BE2C (cell line): ENCODE measurements around the gene TMEM185B.

ENCODE experiments used
- DNase-seq: peaks from one replicate; pipeline ENCODE4 v3.0.0-alpha.2; 2020
- H3K27me3 ChIP-seq: fragments of 250-450 bp; sonication (Bioruptor Pico); 2 replicates; pipeline ENCODE4 v1.5.1; 2020; ENCODE audit warnings: mild to moderate bottlenecking
- H3K36me3 ChIP-seq: fragments of 250-450 bp; sonication (Bioruptor Pico); 2 replicates; pipeline ENCODE4 v1.5.1; 2020; ENCODE audit warnings: mild to moderate bottlenecking
- H3K4me1 ChIP-seq: fragments of 250-450 bp; sonication (Bioruptor Pico); 2 replicates; pipeline ENCODE4 v1.5.1; 2020
- H3K4me3 ChIP-seq: 2 replicates; pipeline ENCODE4 v1.5.1; 2011; ENCODE audit warnings: low read depth, low read length
- H3K9me3 ChIP-seq: fragments of 250-450 bp; sonication (Bioruptor Pico); 2 replicates; pipeline ENCODE4 v1.5.1; 2020
- TF ChIP-seq, protein P1 (sequence below): IDR thresholded peaks from 2 replicates; pipeline ENCODE4 v1.5.1; 2012; ENCODE audit warnings: mild to moderate bottlenecking, low read depth, low read length

Gene TMEM185B

DNA sequence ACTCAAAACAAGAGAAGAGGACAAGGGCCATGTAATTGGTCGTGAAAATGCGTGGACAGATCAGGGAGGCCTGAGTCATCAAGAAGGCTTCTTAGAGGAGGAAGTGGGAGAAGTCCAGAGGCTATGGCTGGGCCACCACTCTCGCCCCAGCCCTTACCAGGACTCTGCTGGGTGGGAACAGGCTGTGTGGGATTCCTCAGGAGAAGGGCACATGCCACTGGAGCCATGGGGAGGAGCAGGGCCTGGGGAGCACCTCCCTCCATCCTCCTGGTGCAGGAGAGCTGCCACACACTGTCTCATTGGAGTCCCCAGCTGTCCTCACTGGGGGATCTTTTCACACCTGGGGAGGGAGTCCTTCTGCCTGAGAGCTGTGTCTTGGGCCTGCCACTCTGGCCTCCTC is 20.0 kb upstream of the TMEM185B start:
- Histone ChIP-seq H3K27me3 (no peaks in the 10 kb centered on the region), H3K36me3 (no peaks in the 10 kb centered on the region), H3K4me1 (peaks cover 9% of the 10 kb centered on the region), H3K9me3 (no peaks in the 10 kb centered on the region), H3K4me3 (no peak overlapping the region)
- TF ChIP-seq, protein P1, sequence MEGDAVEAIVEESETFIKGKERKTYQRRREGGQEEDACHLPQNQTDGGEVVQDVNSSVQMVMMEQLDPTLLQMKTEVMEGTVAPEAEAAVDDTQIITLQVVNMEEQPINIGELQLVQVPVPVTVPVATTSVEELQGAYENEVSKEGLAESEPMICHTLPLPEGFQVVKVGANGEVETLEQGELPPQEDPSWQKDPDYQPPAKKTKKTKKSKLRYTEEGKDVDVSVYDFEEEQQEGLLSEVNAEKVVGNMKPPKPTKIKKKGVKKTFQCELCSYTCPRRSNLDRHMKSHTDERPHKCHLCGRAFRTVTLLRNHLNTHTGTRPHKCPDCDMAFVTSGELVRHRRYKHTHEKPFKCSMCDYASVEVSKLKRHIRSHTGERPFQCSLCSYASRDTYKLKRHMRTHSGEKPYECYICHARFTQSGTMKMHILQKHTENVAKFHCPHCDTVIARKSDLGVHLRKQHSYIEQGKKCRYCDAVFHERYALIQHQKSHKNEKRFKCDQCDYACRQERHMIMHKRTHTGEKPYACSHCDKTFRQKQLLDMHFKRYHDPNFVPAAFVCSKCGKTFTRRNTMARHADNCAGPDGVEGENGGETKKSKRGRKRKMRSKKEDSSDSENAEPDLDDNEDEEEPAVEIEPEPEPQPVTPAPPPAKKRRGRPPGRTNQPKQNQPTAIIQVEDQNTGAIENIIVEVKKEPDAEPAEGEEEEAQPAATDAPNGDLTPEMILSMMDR: no peak
- DNase-seq: no peak

DNA sequence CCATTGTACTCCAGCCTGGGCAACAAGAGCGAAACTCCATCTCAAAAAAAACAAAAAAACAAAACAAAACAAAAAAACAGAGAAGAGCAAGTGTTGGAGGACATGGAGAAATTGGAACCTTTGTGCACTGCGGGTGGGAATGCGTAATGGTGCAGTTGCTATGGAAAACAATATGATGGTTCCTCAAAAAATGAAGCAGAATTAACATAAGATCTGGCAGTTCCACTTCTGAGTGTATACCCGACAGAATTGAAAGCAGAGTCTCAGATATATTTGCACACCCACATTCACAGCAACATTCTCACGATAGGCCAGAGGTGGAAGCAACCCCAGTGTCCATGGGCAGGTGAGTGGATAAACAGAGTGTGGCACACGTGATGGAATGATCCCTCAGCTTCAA is 18.5 kb upstream of the TMEM185B start:
- H3K4me1 ChIP-seq: peaks cover 3% of the 10 kb centered on the region; the same call in 1 of the 2 replicates
- H3K27me3 ChIP-seq: no peaks in the 10 kb centered on the region
- DNase-seq: no peak
- no peak overlapping the region for H3K4me3 ChIP-seq
- TF ChIP-seq, protein P1: no peak
- H3K36me3 ChIP-seq: no peaks in the 10 kb centered on the region
- no peaks in the 10 kb centered on the region for H3K9me3 ChIP-seq

DNA sequence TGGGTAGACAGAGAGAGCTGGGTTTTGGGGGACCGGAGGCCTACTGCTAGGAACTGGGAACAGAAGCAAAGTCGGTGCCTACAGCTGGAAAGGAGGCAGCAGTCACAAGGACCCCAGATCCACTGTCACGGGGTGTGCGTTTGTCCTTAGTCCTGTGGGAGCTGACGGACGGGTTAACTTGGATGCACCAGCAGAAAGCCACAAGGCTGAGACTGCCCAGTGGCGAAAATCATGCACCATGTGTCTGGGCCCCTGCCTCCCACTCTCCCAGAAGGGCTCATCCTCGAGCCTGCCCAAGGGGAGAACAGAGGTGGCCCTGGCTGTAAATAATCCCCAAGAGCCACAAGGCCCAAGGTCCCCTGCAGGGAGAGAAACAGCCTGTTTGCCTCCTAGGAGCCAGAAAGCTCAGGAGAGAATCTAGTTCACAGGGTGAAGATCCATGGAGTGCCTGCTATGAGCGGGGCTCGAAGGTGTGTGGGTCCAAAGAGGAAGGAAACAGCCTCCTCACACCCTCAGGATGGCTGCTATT is 17.8 kb upstream of the TMEM185B start:
- DNase-seq: no peak
- H3K4me3 ChIP-seq: no peak overlapping the region
- H3K36me3 ChIP-seq: no peaks in the 10 kb centered on the region
- H3K9me3 ChIP-seq: no peaks in the 10 kb centered on the region
- no peaks in the 10 kb centered on the region for H3K27me3 ChIP-seq
- TF ChIP-seq, protein P1: no peak
- H3K4me1 ChIP-seq: no peaks in the 10 kb centered on the region

DNA sequence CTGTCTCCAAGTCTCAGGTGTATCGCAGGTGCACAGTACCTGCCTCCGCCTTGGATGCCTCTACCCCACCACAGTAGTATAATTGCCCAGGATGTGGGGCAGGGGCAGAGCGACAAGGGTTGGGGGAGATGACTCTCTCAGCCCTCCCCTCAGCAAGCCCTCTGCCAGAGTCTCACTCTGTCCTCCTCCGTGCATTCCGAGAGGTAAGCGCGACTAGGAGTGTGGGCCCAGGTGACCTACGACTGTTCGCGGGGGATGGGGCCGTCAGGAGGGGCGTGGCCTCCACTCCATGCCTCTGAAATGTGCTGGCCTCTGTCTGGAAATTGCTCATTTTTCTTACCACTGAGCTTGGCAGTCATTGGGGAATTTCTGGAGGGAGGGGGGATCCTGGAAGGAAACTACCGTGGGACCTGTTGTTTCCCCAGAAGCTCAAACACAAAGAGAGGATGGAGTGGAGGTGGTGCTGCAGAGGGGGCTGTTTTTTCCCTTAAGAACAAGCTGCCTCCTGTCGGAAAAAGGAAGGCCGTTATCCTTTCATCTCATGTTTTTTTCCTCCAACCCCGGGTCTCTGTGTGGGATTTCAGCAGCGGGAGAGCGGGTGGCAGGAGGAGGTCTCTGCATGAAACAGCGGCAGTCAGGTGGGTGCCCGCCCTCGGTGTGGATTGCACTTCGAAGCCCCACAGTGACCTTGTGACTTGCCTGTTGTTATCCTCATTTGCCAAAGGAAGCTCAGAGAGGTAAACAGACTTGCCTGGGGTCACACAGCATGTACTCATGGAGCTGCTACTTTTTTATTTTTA is 16.5 kb upstream of the TMEM185B start:
- DNase-seq: no peak
- Histone ChIP-seq H3K4me3 (no peak overlapping the region), H3K27me3 (no peaks in the 10 kb centered on the region), H3K36me3 (no peaks in the 10 kb centered on the region), H3K4me1 (no peaks in the 10 kb centered on the region), H3K9me3 (no peaks in the 10 kb centered on the region)
- TF ChIP-seq, protein P1: no peak

DNA sequence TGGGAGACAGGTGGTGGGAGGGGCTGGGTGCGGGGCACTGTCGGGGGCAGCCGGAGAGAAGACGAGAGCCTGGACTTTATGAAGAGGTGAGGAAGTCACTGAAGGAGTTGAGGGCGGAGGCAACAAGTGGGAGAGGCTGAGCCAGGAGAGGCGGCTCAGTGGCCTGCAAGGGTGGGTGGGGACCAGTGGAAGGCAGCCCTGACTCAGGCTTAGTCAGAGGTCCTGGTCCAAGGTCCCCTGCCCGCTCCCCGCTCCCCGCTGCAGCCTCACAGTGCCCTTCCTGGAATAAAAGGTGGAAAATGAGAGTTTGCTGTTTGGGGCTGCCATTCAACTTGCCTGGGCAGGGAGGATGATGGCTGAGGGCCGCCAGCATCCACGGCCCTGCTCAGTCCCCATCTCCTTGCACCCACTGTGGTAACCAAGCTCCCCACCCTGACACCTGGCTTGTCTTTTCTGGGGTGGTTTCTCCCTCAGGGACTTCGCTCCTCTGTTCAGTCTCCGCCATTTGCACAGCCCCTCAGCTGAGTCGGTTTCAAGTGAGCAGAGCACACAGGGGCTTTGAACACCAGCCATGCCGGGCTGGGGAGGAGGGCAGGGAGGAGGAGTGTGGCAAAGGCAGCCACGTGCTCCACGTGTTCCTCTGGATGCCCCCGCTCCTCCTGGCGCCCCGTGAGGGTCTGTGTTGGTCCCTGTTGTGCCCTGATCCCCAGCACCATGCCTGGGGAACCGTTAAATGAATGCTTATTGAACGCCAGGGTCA is 15.7 kb upstream of the TMEM185B start:
- no peak overlapping the region for H3K4me3 ChIP-seq
- no peaks in the 10 kb centered on the region for H3K4me1 ChIP-seq
- no peaks in the 10 kb centered on the region for H3K27me3 ChIP-seq
- no peak for DNase-seq
- H3K36me3 ChIP-seq: no peaks in the 10 kb centered on the region
- no peaks in the 10 kb centered on the region for H3K9me3 ChIP-seq
- TF ChIP-seq, protein P1: no peak
